Thoracic aorta (tissue), 2 donors: ENCODE data around the gene SP140. TPM values are rescaled to one million over a fixed set of nuclear protein-coding genes. Genes with fewer than 3 reads are reported as not detected.
"Not testable (repeated sequence)": the region's sequence is repeated elsewhere in the genome, so short reads cannot be mapped to it uniquely, and the experiment has no call there.

ENCODE experiments used
- ATAC-seq: fragments of 150-250 bp; one replicate; pipeline ENCODE4 v1.8.0; 2017; ENCODE audit warnings: low read depth; ENCODE audit not compliant: insufficient number of reproducible peaks, low FRiP score
- DNase-seq: peaks from one replicate; pipeline ENCODE4 v3.0.0-alpha.2; 2020; ENCODE audit warnings: low spot score
- H3K27ac ChIP-seq, 2 donors: fragments of 200-600 bp; sonication (generic); 1 replicate in 1 of 2; 2 replicates in 1 of 2; pipeline ENCODE4 v1.5.1; 2016; ENCODE audit warnings: mild to moderate bottlenecking in 2 of 2, moderate library complexity in 2 of 2
- H3K27me3 ChIP-seq: fragments of 200-600 bp; sonication (generic); replicated peaks from 2 replicates; pipeline ENCODE4 v1.6.0; 2016; ENCODE audit warnings: mild to moderate bottlenecking; ENCODE audit not compliant: insufficient read depth
- H3K36me3 ChIP-seq: fragments of 200-600 bp; sonication (generic); one replicate; pipeline ENCODE4 v1.5.1; 2016
- H3K4me1 ChIP-seq, 2 donors: fragments of 200-600 bp; sonication (generic); 1 replicate in 1 of 2; 2 replicates in 1 of 2; pipeline versions ENCODE4 v1.5.1 to v1.6.0; 2016; ENCODE audit warnings: low read depth in 2 of 2, mild to moderate bottlenecking in 1 of 2; ENCODE audit not compliant: control insufficient read depth in 1 of 2
- H3K4me3 ChIP-seq: fragments of 200-600 bp; sonication (generic); 2 replicates; pipeline ENCODE4 v1.5.1; 2016; ENCODE audit warnings: mild to moderate bottlenecking
- H3K9me3 ChIP-seq: fragments of 200-600 bp; sonication (generic); 2 replicates; pipeline ENCODE4 v1.5.1; 2016
- total RNA-seq, 2 donors: library from RNA; depleted of rRNA; stranded (reverse); fragments of >200 nt; gene quantifications; one replicate each; pipeline versions ENCODE4 v1.1.0 to v1.2.3, GENCODE V29; 2016
- TF ChIP-seq, protein P1 (sequence below): fragments of 200-600 bp; sonication (generic); IDR thresholded peaks from one replicate; pipeline ENCODE4 v1.5.1; 2019; ENCODE audit warnings: antibody characterized with exemption

SP140 gene
- total RNA-seq, 2 donors from 2014 or later = 0.95 to 8.5 TPM

DNA sequence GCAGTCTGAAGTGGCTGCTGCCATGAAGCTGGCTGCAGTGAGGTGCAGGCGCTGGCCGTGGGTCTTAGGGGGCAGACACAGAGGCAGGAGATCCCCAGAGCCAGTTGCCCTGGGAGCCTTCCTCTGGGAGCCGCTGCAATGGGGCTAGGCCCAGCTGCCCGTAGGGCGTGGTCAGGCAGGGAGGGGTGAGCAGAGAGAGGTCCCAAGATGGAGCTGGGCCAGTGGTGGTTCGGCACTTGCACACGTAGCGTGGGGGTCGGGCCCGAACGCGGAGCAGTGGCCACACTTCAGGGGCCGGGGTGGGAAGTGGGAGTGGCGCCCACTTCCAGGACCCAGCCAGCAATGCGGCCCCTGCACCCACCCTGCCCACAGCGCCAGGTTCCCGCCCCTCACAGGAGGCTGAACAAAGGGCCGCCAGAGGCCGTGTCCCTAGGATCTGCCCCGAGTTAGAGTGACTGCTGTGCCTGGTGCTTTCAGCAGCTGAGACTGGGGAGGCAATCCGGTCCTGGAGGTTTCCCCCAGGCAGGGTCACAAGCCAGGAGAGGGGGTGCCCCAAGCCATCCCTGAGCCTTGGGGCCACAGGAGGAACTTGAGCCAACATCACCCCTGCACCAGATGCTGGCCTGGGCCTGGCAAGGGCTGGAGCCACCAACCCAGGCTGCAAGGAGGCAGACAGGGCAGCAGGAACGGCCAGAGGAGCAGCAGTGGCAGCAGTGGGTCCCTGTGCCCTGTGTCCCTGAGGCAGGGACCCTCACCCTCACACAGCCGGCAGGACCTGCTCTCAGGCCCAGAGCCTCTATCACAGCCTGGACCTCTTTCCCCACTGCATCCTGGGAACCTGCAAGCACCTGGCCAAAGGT is 80.1 kb downstream of the SP140 start:
- Histone ChIP-seq H3K9me3 (no peaks in the 10 kb centered on the region), H3K36me3 (no peaks in the 10 kb centered on the region), H3K27ac (no peak overlapping the region), H3K27me3 (no peaks in the 10 kb centered on the region), H3K4me3 (no peak overlapping the region), H3K4me1 (no peaks in the 10 kb centered on the region)
- ATAC-seq = no peak
- no peak for DNase-seq
- TF ChIP-seq, protein P1, sequence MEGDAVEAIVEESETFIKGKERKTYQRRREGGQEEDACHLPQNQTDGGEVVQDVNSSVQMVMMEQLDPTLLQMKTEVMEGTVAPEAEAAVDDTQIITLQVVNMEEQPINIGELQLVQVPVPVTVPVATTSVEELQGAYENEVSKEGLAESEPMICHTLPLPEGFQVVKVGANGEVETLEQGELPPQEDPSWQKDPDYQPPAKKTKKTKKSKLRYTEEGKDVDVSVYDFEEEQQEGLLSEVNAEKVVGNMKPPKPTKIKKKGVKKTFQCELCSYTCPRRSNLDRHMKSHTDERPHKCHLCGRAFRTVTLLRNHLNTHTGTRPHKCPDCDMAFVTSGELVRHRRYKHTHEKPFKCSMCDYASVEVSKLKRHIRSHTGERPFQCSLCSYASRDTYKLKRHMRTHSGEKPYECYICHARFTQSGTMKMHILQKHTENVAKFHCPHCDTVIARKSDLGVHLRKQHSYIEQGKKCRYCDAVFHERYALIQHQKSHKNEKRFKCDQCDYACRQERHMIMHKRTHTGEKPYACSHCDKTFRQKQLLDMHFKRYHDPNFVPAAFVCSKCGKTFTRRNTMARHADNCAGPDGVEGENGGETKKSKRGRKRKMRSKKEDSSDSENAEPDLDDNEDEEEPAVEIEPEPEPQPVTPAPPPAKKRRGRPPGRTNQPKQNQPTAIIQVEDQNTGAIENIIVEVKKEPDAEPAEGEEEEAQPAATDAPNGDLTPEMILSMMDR = no peak

DNA sequence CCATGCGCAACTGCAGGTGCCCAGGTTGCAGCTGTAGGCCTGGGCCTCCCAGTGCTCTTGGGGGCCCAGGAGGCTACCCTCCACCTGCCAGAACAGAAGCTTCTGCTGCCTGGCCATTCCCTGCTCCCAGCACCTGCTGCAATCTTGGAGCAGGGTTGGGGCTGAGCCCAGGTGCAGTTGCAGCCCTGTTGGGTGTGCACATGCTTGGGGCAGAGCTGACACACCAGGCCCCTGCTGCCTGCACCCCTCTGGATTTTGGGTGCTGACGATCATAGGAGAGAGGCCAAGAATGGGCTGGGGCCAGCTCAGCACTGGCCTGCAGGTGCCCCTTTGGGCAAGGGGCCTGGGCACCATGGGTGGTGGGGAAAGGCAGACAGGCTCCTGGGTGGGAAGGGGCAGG is 80.9 kb downstream of the SP140 start:
- no peaks in the 10 kb centered on the region for H3K36me3 ChIP-seq
- no peaks in the 10 kb centered on the region for H3K9me3 ChIP-seq
- ATAC-seq = no peak
- TF ChIP-seq, protein P1 = no peak
- no peak overlapping the region for H3K27ac ChIP-seq
- no peaks in the 10 kb centered on the region for H3K27me3 ChIP-seq
- no peaks in the 10 kb centered on the region for H3K4me1 ChIP-seq
- DNase-seq = no peak
- H3K4me3 ChIP-seq = no peak overlapping the region

DNA sequence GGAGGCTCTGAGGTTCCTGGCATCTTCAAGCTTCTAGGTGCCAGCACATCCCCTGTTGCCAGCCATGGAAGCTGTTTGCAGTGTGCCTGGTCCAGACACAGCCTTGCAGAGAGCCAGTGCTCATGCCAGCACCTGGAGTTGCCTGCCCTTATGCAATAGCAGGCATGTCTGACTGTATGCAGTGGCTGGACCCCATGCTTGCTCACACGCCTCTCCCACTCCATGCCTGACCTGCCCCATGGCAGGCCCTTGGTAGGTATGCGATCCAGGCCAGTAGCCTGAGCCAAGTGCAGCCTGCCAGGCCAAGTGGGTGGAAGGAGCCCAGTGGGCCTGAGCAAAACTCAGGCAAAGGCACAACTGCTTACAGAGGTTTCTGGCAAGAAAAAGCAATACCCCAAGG is 81.9 kb downstream of the SP140 start:
- Histone ChIP-seq H3K4me3 (no peak overlapping the region), H3K9me3 (no peaks in the 10 kb centered on the region), H3K27ac (no peak overlapping the region), H3K36me3 (no peaks in the 10 kb centered on the region), H3K27me3 (no peaks in the 10 kb centered on the region), H3K4me1 (no peaks in the 10 kb centered on the region)
- TF ChIP-seq, protein P1 = no peak
- ATAC-seq (no peak), DNase-seq (no peak)

DNA sequence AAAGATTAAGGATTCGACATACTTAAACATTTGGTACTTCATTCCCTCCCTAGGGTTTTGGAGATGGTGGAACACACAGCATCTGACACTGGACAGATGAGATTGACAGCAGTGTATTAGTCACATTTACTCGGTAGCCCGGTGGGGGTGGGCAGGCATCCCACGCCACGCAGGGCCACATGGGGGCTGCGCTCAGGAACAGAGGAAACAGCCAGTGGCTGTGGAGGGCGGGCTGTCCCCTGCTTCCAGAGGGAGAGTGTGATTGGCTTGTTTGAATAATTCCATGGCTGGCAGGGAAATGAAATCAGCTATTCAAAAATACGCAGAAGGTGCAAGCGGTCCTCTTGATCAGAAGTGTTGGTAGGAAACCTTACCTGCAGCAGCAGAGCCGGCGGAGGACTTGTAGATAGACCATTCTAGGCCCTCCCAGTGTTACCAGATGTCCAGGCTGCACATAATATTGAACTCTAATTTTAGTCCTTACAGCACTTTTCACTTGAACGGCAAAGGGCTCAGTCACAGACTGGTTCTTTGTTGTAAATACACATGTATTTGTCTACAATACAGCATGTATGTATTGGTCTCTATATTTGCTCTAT is 83.0 kb downstream of the SP140 start:
- Histone ChIP-seq H3K4me3 (no peak overlapping the region), H3K9me3 (no peaks in the 10 kb centered on the region), H3K36me3 (no peaks in the 10 kb centered on the region), H3K4me1 (no peaks in the 10 kb centered on the region), H3K27ac (no peak overlapping the region), H3K27me3 (no peaks in the 10 kb centered on the region)
- DNase-seq (no peak), ATAC-seq (no peak)
- TF ChIP-seq, protein P1 = no peak

DNA sequence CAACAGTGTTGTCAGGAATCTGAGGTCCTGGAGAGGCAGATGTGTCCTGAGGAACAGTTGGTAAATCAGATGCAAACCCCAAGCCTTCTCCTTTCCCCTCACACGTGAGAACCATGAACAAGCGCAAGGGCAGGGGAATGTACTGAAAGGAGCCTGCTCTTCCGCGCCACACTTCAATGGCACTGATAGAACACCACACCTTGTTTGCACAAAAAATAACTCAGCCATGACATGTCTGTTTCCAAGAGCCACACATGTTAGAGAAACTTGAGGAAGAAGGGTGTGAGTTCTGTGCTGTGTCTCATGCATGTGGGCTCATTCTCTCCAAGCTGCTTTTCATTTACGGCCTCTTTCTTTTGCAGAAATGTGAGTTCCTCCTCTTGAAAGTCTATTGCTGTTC is 85.3 kb downstream of the SP140 start:
- not testable (repeated sequence) for H3K9me3 ChIP-seq, H3K4me1 ChIP-seq, DNase-seq, H3K4me3 ChIP-seq, H3K27ac ChIP-seq, ATAC-seq, H3K36me3 ChIP-seq, H3K27me3 ChIP-seq

DNA sequence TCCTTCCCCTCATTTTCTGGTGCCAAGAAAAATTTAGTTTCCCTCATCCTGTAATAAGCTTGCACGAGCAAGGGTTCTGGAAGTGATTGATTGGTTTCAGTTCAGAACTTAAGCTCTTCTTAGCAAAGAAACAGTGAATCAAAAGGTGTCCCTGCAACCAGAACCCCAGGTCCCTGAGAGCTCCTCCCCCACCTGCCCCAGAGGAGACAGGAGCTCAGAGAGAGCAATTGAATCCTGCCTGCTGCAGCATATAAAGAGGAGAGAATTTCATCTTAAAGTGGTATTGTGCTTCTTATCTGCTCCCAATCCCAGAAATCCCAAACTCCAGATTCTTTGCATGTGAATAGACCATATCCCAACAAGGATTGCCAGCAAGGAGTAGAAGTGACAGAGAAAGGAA is 86.1 kb downstream of the SP140 start:
- DNase-seq, ATAC-seq, H3K4me3 ChIP-seq: not testable (repeated sequence)

More for the DNA sequence above, 86.1 kb downstream of the SP140 start:
- H3K27ac ChIP-seq, H3K36me3 ChIP-seq, H3K4me1 ChIP-seq, H3K9me3 ChIP-seq, H3K27me3 ChIP-seq: not testable (repeated sequence)
